HG03060 (cell line): Measurements from ENCODE around the gene MYLK2.

Experiments used
- ATAC-seq: cut with Tn5 transposase; IDR thresholded peaks from one replicate; pipeline ENCODE4 v1.9.1; 2021; ENCODE audit warnings: low read depth, moderate number of reproducible peaks; ENCODE audit not compliant: unreplicated experiment

MYLK2 gene

DNA sequence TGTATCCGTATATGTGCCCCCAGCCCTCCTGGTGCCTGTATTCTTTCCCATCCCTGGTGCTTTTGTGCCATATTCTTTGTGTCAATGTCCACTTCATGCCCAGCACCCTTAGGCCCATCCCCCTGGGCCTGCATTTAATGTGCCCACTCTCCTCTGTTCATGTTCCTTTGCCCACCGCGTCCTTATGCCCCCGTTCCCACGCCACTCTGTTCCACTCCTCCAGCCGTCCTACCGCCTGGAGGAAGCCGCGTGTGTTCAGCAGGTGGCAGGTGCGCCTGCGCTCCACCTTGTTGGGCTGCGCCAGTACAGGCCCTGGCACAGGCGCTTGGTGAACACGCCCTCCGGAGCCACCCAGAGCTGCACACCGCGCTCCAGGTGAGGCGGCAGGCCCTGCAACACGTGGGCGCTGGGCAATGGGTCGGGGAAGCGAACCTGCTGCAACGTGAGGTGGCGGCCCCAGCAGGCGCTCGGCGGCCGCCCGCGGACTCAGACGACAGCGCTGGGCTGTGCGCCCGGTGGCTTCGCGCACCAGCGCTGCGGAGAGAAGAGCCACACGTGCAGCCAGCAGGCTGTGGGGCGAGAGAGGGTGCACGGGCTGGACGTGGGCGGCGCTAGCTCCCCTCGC is 30.3 kb downstream of the MYLK2 start:
- ATAC-seq = no peak

DNA sequence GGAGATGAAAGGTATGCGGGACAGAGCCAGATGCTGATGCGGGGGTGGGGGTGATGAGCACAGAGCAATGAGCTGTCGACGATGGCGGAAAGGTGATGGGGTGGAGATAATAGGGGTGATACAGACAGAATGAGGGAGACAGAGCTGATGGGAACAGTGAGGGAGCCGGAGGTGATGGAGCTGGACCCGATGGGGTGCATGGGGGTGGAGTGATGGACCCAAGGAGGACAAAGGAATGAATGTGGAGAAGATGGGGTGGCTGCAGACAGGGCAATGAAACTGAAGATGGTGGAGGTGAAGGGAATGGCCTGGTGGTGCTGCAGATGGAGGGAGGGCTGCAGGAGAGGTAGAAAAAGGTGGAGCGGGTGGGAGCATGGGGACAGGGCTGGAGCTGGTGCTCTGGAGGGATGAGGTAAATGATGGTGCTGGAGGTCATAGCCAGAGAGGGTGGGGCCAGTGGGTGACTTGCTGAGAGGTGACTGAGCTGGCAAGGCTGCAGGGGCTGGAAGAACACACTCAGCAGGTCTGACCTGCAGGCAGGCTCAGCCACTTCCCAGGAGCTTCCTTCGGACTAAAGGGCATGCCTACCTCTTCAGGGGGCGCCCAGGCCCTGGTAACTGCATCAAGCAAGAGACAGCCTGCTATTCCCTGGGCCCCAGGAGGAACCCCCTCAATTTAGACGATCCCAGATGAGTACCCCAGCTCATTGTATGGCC is 32.2 kb downstream of the MYLK2 start:
- no peak for ATAC-seq

DNA sequence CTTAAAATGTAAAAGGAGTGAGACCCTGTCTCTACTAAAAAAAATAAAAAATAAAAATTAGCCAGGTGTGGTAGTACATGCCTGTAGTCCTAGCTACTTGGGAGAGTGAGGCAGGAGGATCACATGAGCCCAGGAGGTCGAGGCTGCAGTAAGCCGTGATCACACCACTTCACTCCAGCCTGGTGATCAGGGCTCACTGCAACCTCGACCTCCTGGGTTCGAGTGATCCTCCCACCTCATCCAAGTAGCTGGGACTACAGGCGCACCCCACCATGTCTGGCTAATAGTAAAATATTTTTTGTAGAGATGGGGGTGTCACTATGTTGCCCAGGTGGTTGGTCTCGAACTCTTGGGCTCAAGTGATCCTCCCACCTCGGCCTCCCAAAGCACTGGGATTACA is 34.3 kb downstream of the MYLK2 start:
- ATAC-seq = no peak

DNA sequence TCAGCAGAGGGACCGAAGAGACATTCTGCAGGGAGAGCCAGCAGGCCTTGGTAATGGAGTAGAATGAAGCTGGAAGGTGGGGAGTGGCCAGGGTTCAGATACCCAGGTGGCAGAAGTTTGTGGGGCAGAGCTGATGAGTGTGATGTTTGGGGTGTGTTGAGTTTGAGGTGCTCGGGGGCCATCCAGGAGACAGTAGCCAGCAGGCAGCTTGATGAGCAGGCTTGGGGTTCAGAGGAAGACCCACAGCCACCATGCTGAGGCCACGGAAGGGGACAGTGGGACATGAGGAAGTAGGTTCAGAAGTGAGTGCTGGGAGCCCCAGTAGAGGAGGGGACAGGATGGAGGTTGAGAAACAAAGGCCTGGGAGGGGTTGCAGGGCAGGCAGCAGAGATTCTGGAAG is 37.4 kb downstream of the MYLK2 start:
- no peak for ATAC-seq

DNA sequence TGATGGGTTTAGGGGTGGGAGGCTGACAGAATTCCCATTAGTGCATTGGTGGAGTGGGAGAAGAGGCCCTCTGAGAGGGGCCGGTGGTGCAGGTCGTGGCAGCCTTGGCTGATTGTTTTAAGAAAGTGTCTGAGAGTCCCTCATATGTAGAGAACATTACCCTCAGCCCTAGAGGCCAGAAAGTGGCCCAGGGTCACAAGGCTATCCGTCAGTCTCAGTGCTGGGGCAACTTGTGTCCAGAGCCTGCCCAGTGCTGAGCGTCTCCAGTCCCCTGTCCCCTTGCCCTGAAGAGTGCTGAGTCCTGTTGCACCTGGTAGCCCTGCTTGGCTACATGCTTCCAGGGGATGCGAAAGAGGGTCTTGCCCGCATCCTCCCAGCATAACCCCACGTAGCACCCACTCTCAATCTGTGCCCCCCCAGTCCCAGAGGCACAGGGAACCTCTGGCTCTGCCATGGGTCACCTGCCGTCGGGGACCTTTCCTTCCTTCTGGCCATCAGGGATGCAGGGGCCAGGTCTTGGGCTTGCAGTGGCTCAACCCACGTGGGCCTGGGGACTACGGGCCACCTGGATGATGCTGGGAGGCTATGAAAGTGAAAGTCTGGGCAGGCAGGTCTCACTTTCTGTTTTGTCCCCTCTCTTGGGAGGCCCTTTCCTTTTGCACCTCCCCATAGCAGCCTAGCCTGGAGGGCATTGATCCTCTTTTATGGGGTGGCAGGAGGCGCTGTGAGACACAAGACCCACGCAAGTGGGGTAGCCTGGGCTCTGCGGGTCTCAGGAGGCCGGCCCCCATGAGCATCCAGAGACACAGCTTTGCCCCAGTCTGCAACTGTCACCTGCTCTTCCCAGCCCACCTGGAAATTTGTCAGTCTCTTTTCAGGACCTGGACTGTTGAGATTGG is 39.0 kb downstream of the MYLK2 start:
- ATAC-seq = no peak

DNA sequence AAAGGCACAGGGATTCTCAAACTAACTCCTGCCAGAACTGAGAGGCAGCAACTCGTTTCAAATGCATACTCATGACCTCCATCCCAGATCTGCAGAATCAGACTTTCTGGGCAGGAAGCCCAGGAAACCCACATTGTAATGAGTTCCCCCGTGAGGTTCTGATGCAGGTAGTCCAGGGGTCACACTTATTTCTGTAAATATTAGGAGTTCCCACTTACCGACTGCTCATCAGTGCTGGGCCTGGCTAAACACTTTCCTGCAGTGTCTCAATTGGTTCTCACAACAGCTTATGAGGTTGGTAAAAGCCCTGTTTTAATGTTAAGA is 39.6 kb downstream of the MYLK2 start:
- no peak for ATAC-seq

DNA sequence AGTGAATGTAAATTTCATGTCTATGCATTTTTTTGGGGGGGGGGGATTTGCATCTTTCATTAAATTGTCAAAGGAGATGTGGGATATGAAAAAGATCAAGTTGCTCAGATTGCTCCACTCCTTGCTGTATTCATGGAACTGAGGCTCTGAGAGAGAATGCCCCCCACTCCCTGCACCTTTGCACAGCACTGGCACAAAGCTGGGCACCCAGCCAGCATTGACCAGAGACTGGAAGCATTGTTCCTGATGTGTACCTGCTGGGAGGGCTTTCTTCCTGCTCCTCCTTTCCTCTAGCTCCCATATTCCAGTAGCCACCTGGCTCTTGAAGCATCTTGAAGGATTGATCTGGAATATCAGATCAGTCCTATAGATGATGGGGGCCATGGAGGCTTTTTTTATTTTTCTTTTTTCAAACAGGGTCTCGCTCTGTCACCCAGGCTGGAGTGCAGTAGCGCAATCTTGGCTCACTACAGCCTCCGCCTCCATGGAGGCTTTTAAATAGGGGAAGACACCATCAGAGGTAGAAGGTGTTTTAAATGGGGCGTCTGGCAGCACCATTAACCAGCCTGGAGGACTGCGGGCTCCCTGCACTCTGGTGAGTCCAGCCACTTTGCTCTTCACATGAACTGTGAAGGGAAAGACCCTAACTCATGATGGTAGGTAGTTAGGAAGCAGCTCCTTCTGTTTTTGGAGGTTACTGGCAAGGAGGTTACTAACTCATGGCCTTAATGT is 40.3 kb downstream of the MYLK2 start:
- ATAC-seq = no peak

DNA sequence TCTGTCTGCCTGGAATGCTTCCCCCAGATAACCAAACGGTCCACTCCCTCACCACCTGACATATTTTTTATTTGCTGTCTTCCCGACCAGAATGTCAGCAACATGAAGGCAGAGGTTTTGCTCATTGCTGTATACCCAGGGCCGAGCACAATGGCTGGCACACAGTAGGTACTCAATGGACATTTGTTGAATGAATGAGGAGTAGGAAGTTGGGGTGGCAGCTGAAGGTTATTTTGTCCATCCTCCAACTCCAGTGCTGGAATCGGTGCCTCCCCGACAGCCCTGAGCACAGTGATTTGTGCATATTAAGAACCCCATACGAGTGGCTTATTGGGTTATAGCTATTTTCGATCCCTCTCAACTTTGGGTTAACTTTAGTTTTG is 40.8 kb downstream of the MYLK2 start:
- ATAC-seq = no peak

DNA sequence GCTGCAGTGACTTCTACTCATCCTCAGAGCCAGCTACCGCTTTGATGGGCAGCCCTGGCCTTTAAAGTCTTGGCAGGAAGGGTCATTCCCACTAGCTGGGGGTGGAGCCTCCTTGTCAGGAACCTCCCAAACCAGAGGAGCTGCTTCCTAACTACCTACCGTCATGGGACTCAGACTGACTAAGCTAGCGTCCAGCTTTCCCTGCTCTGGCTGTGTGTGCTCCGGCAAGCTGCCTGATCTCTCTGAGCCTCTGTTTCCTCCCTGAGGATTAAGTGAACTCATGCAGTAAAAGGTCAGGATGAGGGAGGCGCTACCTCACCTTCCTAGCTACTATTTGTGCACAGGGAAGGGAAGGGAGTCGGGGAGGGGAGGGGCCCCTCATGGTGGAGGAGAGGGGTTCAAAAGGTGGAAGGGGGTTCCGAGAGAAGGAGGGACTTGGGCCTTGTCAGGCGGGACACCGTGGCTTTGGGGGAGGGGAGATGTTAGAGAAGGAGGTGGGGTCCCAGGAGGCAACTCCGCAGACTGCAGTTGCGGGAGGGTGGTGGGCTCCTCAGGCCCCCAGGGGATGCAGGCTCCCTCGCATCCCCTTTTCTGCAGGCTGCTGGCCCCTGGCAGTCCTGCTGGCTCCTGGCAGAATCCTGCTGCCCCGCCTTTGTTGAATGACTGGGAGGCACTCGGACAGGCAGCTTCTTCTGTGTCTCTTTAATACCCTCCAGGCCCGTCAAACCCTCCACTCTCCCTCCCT is 41.4 kb downstream of the MYLK2 start:
- ATAC-seq = no peak

DNA sequence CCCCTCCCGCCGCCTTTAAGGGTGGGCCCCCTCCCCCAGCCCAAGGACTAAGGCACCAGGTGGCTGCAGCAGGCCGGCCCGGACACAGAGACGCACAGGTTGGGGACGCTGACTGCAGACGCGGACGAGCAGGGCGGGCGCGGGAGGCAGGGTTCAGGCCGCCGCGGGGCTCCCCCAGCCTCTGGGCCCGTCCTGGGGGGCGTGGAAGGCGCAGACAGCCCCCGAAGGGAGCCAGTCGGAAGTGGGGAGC is 41.9 kb downstream of the MYLK2 start:
- no peak for ATAC-seq

DNA sequence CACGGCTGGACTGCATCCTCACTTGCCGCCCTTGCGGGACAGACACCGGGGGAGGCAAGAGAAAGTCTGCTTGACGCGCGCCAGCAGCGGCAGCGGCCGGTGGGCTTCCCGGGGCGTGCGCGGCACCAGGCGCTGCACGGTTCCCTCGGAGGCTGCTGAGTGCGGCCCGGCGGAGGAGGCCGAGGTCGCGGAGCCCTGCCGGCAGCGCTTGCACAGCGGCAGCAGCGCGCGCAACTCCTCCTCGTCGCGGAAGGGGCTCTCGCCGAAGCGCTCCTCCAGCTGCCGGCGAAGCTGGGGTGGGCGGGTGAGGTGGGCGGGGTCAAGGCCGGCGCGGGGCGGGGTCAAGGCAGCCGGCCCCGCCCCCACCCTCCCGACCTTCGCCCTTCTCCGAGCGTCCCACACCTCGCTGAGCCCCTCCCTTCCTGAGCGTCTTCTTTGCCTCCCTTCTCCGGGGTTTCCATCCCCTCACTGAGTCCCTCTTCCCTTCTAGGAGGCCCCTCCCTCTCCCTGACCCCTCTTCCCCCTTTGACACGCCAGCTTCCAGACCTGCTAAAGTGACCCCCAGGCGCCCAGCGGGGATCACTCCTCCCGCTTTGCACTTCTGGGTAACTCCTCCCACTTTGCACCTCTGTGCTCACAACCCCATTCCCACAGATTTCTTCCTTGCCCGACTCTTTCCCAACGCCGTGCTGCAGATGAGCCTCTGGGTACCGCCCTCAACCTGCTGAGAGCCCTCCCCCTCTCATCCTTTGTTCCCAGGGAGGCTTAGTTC is 42.4 kb downstream of the MYLK2 start:
- ATAC-seq = no peak

DNA sequence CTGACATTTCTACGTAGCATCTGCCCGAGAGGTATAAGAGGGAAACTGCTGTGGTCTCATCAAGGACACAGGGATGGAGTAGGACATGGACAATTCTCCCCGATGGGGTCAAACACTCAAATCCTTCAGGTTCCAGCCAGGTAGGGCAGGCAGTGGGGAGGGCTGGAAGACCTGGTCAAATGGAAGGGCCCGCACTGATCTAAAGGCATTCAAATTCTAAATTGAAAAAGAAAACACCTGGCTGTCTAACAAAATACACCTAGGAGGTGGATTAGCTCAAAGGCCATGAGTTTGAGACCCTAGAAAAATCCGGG is 43.0 kb downstream of the MYLK2 start:
- ATAC-seq = no peak

DNA sequence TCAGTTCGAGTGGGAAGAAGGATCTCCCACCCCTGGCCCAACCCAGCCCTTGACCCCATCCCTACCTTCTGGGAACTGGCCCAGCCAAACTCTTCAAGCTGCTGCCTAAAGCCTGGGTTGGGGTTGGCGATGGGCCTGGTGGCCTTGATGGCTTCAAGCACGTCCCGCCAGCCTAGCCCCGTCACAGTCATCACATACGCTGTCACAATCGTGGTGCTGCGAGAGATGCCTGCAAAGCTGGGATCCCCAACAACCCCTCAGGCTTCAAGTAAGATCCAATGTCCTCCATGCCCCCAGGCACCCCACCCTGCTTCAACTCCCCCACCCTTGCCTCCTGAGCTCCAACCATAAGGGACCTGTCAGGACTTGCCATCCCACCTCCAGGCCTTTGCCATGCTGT is 43.4 kb downstream of the MYLK2 start:
- ATAC-seq = no peak

DNA sequence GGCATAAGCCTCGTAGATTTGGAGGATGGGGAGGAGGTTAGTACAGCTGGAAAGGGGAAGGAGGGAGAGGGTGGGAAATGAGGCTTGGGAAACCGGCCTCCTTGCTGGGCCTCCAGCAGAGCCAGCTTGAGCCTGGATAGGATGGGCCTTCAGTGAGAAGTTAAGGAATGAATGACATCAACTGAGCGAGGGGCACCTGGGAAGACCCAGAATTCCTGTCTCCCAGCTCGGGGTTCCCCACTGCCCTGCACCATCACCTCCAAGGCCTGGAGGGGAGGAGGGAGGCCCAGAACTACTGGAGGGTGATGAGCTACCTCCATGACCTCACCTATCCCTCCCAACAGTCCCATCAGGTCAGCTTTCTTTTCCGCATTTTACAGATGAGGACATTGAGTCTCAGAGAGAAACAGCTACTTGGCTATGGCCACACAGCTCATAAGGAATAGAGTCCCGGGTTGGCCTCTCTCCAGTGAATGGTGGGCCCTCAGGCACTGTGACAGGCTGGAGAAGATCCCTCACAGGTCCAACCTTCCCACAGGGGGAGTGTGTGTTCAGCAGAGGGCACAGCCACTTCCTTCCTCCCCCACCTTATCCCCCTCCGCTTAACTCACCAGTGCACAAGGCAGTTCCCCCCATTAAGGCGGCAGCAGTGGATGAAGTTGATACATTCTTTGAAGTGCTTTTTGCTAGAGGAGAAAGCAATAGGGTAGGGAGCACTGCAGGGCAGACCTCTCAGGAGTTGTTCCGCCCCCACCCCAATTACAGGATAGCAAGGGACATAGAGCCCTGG is 44.3 kb downstream of the MYLK2 start:
- no peak for ATAC-seq

DNA sequence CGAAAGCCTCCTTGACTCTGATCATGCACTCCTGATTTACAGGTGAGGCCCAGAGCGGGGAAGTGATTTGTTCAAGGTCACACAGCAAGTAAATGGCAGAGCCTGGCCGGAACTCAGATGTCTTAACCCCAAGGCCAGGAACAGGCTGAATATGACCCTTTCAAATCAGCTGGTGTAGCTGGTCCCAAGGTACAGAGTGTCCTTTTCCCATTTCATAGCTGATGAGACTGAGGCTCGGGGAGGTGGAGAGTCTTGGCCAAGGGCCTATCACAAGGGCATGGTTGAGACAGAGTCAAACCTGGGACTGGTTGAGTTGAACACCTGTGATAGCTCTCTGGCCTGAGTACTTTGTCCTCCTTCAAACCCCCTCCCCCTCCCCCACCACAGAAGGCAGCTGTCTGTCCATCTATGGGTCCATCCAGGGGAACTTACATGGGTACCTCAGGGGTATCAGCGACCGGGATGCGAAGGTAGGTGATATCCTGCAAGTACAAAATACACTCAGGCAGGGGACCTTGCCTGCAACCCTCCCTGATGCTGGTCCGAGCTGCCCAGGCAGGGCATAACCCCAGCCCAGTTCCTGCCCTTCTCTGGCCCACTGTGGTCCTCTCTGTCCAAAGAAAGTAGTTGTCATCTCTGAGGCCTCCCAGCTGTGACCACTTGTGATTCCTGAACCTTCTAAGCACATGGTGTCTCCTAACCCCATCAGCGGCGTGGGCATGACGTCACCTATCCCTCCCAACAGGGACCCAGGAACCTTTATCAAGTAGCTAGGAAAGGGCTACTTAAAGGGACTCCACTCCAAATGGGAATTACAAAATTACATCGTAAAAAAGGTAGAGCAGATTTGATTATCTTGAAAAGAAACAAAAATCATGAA is 45.6 kb downstream of the MYLK2 start:
- ATAC-seq = no peak

DNA sequence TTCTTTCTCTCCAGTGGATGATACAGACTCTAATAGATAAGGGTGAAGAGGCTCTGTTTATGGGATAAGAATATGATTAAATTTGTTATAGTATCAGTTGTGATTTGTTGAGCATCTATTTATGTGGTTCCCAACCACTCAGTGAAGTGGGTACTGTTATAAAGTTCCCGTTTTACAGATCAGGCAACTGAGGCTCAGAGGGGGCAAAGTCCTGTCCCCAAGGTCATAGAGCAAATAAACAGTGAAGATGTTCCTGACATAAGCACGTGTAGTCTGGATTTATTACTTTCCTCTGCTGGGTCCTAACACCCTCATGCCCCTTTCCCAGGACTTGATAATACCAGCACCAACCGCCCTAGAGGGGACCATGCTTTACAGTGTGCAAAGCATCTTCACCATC is 47.1 kb downstream of the MYLK2 start:
- ATAC-seq = no peak

DNA sequence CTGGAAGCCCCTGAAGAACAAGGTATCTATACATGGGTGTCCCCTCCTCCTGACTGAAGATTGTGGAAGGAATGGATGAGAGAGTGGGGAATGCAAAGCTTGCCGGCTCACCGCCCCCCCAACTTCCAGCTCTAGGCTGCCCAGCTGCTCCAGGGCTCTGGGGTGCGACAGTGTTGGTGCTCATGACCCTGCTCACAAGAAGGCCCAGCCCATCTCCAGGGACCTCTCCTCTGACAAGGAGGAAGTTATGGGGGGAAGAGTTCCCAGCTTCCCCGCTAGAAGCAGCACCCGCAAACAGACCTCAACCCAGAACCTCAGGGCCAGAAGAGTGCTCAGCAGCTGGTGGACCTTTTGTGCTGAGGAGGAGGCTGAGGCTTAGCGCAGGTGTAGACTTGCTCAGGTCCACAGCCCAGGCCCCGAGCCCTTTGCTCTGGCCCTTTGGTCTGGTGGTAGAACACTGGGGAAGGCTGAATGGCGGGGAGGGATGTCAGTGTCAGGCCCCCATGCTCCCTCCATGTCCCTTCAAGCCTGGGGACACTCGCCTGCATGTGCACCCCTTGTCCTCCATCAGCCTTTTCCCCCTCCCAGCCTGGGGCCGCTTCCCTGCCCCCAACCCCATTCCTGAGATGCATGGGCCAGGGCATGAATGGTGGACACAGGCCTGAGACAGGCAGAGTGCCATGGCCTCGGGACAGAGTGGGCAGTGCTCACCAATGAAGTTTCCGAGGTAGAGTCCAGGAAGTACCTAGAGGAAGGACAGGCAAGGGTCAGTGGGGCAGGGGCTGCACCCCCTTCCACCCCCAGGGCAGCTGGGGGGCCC is 49.9 kb downstream of the MYLK2 start:
- ATAC-seq = no peak

DNA sequence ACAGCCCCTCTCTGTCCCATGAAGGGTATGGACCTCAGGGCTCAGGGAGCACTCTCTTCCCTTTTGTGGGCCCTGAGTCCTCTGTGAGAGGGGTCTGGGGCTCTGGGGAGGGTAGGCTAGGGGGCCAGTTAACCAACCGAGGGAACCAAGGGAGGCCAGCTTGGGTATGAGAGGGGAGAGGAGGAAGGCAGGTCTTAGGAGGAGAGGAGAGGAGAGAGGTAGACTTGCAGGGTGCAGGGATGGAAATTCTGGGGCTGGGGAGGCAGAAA is 50.5 kb downstream of the MYLK2 start:
- ATAC-seq = no peak
